LoVo (cell line): ENCODE data around the gene ZFP90.
"Not testable (repeated sequence)": the region's sequence is repeated elsewhere in the genome, so short reads cannot be mapped to it uniquely, and the experiment has no call there.

ENCODE experiments used
- DNase-seq: peaks from one replicate; pipeline ENCODE4 v3.0.0-alpha.2; 2016; ENCODE audit warnings: low spot score

ZFP90 gene

DNA sequence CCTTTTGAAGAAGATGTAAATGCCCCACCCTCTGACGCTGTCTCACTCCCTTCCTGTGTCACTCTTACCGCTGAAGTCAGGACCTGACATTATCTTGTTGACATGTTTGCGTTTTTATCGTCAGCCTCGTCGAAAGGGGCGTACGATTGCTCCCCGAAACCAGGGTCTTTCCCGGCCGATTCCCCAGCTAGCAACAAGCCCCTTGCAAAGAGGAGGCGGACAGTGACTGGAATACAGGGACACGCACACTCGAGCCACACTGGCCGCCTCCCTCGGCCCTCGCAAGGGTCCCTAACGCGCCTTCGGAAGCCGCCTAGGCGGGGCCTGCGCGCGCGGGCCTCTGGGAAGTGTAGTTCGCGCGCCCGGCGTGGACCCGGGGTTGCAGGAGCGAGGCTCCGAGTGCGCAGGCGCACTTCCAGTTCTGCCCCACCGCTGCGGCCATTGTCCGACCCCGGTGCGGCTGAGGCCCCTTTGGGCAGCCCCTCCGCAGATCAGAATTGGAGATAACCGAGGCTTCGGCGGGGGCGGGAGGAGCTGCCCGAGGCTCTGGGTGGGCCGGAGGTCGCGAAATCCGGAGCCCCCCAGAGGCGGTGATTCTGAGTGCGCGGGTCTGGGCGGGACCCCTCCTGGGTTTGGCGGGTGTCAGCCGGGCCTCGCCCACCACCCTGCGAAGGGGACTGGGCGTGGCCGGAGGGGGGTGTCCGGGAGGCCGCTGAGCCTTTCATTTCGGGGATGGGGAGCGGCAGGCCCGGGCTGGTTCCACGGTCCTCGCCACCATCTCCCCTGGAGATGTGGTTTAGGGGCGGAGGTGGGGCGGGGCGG is at the start of gene ZFP90:
ZFP90 (plus strand) TSS at position 412 of the 822 bp plus-strand sequence. CDS start 502 bp downstream, outside the sequence.
- DNase-seq: peak; percentile 91

DNA sequence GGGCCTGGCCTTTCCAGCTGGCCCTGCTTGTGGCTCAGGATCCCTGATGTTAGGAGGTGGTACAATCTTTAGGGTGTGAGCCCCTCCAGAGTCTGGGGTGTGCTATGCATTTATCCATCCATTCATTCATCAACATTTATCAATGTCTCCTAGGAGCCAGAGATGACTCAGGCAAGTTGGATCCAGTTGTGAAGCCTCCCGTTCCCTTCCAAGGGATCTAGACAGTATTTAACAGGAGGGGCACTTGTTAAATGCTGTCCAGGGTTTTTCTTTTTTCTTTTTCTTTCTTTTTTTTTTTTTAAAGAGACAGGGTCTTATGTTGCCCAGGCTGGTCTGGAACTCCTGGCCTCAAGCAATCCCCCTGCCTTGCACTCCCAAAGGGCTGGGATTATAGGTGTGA is 48.7 kb upstream of the ZFP90 start:
- DNase-seq: no peak

DNA sequence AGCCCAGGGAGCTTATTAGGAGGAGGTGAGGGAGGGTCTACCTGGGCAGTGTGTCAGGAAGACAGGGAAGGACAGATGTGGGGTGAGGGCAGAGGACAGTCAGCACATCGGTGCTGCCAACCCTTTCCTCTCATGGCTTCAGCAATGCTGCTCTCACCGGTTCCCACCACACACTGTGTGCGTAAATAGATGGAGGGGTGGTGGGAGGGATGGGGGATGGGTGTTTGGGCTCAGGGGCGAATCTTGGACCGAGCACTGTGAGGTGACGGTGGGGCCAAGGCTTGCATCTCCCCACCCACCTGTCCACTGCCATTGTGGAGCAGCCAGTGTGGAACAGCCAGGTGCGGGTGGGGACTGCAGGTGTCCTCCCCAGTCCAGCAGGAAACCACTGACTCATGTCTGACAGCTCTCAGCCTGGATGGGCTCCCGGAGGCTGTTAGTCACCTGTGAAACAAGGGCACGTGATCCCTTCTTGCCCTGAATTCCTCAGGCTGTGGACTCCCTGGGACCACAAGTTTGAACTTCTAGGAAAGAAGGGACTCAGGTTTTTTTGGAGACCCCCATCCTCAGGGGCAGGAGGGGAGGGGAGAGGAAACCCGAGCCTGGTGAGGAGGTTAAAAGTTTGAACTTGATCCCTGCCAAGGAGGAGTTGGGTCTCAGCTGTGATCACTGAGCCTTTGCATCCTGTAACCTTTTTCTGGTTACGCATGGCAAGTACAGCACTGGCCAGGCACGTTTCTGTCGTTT is 48.1 kb upstream of the ZFP90 start:
- peak; percentile 75 for DNase-seq

DNA sequence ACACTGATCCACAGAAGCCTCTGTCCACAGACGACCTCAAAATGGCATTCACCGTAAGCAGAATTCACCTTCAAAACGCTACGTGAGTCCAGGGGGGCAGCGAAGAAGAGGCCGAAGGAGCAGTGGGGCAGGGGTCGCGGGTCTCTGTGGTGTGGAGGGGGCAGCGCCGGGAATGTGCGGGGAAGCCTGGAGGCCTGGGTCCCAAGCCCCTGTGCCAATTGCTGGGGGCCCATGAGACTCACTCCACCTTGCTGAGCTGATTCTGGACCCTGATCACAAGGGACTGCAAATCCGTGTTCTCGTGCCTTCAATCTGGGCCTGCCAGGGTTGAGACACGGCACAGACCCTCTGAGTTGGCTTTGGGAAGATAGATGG is 47.5 kb upstream of the ZFP90 start:
- no peak for DNase-seq

DNA sequence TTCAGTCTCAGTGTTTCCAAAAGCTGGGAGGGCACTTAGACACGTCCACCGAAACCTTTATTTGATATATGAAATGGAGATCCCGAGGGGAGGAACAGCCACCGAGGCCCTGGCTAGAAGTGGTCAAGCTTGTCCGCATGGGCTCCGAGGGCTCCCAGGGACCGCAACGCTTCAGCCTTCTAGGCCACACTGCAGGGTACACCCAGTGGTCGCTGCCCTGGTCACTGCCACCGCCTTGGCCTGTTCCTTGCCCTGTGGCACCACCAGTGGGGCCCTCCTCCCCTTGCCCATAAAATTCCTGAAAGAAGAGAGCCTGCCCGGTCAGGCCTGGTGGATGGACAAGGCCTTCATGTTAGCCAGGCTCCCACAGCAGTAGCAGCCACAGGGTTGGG is 46.9 kb upstream of the ZFP90 start:
- DNase-seq: no peak

DNA sequence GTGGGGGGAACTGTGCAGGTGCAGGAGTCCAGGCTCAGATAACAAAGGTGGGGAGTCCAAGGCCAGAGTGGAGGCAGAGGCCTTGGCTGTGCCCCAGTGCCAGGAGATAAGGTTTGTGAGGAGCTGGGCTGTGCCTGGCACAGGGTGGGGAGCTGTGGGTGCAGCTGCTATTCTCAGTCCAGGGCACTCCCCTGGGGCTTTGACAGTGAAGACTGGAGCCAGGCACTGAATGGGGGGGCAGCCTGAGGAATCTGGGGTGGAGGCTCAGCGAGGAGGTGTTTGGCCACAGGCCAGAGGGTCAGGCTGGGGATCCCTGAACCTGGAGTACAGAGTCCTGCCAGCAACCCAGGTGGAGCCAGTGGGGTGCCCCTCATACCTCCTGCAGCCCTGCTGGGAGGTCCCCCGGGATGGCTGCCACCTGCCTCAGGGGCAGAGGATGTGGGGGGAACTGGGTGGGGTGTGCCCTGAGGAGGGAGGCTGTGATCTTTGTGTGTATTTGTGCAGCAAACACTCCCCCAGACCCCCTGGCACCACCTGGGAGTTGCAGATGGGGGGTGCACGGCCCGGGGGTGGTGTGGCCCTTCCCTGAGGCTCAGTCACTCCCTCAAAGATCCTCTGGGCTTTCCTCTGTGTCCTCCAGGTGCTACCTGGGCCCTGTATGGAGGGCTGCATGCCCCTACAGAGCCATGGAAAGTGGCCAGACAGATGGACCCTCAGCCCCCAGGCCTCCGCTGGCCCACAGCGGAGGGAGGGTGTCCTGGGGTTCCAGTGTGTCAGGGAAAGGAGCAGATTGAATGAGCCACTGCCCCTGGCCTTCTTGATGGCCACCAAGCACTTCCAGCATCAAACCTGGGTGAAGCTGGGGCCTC is 46.3 kb upstream of the ZFP90 start:
- DNase-seq: no peak

DNA sequence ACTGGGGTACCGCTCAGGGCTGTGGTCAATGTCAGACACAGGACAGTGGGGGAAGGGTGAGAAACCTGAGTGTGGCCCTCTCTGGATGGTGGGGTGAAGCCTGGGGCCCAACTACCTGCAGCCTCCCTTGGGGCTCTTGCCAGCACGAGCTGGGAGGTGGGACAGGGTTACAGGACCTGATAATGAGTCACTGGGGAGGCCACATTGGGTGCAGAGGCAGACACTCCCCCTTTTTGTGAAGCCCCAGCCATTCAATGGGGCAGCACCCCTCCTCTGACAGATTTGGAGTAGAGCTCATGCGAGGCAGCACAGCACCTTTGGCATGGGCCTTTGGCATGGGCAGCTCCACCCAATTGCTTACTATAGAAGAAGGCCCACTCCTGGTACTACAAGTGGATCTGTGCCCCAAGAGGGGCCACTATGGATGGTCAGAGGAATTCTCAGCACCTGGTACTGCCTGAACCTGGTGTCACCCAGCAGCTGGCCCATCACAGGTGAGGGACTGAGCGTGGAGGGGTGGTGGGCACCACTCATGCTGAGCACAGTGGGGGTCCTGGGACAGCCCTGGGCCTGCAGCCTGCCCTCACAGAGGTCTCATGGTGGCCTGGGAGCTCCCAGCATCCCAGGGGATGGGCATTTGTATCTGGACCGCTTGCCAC is 45.5 kb upstream of the ZFP90 start:
- no peak for DNase-seq

DNA sequence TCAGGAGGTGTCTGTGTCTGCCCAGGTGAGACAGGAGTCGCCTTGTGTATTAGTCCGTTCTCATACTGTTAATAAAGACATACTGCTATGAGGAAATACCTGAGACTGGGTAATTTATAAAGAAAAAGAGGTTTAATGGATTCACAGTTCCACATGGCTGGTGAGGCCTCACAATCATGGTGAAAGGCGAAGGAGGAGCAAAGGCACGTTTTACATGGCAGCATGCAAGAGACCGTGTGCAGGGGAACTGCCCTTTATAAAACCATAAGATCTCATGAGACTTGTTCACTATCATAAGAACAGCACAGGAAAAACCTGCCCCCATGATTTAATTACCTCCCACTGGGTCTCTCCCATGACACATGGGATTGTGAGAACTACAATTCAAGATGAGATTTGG is 44.8 kb upstream of the ZFP90 start:
- not testable (repeated sequence) for DNase-seq

DNA sequence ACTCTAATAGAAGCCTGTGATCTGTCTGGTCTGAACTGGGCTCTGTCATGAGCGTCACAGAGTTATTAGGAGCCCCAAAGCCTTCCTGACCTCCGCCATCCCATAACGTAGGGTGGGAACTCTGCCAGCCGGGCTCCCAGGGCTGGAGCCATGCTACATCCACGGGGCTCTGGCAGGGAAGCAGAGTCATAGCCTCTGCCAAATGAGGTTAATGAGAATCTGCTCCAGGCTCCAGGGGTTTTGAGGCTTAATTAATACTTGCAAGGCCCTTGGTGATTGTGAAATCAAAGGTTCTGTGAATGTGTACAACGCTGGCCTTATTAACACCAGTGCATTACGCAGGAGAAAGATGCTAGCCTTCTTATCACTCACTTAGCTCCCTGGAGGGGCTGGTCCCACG is 42.4 kb upstream of the ZFP90 start:
- DNase-seq: no peak

DNA sequence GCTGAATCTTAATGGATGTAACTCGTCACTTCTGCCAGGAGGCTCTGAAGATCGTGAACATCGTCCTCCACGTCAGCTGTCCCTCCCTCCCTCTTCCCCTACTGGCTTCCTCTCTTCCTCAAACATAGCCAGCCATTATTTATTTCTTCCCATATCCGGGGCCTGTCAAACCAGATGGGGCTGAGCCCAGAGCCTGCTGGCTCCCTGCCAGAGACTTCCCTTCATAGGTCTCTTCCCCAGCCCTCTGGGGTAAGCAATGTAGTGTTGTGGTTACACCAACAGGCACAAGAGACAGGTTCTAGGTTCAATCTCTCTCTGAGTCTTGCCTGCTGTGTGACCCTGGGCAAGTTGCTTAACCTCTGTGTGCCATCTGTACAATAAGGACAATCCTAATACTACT is 40.1 kb upstream of the ZFP90 start:
- no peak for DNase-seq

DNA sequence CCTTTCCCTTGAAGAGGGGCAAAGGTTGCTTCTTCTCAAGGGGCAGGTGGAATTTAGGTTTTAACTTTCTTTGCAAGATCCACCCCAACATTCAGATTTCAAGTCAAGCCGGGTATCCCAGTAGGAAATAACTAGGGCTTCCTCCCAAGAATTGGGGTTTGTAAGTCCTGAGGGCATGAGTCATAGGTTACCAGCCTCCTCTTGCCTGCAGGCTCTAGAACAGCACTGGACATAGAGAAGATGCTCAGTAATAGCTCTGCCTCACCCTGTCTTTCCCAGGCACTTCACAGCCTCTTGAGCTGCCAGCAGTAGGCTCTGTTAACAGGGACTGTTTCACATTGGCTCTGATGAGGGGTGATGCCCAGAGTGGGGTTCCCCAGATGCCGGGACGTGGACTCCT is 35.8 kb upstream of the ZFP90 start:
- DNase-seq: no peak

DNA sequence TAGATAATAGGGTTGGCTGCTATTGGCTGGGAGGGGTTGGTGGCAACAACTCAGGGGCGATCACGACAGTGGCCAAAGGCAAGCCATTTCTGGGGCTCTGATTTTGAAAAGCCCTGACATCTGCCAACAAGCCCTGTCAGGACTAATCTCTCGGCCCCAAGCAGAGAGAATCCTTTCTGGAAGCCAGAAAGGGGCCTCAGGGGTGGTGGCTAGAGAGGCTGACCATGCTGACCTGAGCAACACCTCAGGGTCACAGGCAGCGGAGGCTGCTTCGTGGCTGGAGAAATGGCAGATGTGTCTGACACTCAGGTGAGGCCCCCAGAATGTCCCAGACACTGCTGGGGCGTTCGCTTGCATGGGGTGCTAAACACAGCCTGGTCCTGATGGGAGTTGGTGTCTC is 35.0 kb upstream of the ZFP90 start:
- DNase-seq: no peak

DNA sequence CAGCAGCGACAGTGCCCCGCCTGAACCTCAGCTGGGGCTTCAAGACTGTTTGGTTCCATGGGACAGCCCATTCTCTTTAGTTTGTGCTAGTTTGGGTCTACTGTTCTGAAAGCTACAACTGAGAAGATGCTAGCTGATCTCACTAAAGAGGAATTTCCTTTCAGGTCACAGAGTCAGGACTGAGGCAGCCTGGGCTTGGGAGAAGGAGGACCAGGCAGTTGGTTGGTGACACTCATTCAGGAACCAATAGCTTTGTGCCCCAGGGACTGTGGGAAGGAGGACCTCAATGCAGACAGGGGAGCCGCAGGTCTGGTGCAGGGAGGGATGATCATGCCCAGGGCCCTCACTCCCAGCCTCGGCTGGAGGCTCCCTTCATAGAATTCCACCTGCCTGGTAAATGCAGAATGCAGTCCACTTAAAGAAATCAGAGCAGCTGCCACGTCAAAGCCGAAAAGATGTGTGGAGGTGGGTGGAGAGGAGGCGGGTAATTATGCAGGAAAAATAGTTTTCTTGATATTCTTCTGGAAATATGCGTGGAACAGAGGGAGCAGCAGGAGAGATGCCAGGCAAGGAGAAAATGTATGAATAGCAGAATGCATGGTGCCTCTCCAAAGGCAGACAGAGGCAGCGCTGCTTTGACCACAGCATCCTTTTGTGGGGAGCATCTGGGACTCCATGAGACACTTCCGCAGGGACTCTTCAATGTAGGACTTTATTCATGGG is 32.6 kb upstream of the ZFP90 start:
- no peak for DNase-seq

DNA sequence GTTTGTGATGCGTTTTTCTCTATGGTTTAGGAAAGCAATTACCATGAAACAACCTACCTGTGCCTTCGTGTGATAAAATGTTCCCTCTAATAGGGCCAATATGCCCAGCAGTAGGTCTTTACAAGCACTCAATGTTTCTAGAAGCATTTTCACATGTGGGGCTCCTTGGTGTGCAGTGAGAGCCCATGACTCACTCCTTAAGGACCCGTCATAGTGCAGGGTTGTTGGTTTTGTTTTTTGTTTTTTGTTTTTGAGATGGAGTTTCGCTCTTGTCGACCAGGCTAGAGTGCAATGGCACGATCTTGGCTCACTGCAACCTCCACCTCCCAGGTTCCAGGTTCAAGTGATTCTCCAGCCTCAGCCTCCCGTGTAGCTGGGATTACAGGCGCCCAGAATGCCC is 31.1 kb upstream of the ZFP90 start:
- no peak for DNase-seq

DNA sequence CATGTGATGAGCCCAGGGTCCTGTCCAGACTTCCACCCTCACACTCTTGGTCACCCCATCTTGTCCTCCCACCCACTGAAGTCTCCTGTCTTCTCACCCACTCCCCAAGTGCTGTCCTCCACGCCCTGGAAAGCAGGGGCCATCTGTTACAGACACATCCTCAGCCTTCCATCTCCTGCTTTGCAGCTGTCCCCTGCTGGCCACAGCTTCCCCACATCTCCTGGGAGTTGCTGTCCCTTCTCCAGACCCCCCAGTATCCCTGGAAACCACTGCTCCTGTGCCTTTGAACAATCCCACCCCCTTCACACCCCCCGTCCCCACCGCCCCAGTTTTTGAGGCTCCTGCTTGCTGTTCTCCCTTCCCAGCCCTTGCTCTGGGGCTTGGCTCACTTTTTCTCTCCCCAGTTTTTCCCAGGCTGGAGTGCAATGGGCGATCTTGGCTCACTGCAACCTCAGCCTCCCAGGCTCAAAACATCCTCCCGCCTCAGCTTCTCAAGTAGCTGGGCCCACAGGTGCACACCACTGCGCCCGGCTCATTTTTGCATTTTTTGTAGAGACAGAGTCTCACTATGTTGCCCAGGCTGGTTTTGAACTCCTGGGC is 30.4 kb upstream of the ZFP90 start:
- no peak for DNase-seq

DNA sequence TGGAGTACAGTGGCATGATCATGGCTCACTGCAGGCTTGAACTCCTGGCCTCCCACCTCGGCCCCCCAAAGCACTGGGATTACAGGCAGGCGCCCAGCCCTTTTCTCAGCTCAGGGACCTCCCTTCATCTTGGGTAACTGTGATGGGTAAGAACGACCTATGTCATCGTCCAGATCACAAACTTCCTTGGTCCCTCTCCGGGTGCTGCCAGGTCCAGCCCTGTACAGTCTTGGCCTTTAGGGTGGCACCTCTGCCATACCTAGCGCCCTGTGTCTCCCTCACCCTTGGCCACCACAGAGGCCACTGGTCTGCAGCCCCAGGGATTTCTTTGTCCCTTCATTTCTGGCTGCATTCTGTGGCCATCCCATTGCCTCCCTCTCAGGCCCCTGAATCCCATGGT is 29.7 kb upstream of the ZFP90 start:
- no peak for DNase-seq

DNA sequence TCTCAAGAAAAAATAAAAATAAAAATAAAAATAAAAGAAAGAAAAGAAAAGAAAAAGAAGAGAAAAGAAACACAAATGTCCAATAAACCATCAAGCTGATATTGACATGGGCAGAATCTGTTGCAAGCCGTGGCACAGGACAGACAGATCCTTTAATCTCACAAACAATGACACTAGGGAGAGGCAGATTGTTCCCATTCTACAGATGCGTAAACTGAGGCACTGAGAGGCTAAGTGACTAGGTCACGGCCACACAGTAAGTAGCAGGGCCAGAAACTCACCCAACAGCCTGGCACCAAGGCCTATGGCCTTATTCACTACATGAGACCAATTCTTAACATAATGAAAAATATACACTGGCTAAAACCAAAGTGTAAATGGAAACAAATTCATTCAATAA is 28.3 kb upstream of the ZFP90 start:
- DNase-seq: no peak

DNA sequence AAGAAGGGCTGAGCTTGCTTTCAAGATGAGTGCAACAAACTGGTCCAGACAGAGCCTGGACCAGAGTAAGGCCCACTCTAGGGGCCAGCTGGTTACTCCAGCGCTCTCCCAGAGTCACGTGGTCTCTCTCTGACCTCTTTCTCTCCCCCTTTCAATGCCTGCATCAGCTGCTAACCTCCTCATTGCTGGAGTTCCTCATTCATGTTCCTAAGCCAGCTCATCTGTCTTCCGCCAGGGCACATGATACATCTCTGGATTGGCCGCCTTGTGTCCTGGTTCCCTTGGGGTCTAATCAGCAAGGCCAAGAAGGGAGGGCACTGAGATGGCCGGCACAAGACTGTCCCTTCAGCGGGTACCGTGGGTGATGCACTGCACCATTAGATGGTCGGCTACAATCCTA is 26.9 kb upstream of the ZFP90 start:
- no peak for DNase-seq

DNA sequence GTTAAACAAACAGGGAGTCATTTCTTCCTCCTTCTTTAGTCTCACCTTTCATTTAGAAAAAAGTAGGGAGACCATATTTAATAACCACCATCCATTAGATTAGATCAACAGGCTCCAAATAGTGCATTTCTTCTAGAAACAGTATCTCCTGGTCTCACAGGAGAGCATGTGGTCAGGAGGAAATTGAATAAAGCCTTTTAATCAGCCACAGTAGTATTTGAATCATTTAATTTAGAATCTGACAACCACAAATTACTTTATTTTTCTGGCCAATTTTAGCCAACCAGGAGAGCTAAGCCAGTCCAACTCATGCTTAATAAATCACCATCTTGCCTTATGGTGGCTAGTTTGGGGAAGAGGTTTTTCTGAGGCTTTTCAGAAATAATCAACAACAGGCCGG is 26.3 kb upstream of the ZFP90 start:
- no peak for DNase-seq

DNA sequence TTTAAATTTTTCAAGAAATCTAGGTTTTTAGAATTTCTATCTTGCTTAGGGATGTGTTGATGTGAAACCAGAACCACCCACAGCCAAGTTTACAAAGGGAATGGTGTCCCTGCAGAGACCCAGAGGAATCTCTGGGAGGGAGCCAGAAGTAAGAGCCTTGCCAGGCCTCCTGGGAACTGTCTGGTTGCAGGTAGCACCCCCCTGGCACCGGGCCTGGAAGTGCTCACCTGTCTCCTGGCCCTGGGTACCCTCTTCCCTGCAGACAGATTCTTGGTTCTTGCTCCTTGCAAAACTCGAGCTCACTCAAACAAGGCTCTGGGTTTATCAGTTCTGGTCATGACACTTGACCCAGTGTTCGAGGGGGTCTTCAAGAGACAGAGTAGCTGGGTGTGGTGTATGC is 24.6 kb upstream of the ZFP90 start:
- DNase-seq: no peak

DNA sequence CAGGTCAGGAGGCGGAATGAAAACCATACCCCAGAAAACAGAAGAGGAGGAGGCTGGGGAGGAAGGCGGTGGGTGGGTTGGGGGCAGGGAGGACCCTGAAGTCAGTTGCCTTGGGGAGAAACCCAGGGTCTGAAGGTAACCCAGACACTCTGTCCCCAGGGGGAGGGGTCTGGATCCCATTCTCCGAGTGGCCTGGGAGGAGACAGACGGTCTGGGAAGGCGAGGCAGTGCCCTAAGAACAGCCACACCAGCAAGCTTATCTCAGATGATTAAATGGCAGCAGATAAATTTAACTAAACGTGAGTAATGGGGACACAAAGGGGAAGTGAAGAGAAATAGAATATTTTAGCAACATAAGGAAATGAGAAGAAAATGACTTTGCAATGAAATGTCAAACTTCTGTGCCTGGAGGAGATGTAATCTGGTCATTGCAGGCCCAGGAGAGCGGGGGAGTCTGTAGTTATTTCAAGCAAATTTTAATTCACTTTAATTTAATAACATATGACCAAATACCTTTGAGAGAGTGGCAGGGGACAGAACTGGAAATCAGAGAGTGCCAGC is 21.4 kb upstream of the ZFP90 start:
- DNase-seq: no peak
